Panc1 (cell line): ENCODE measurements around the gene VWF. TPM values are rescaled to one million over a fixed set of nuclear protein-coding genes. Genes with fewer than 3 reads are reported as not detected.
"Not testable (repeated sequence)": the region's sequence is repeated elsewhere in the genome, so short reads cannot be mapped to it uniquely, and the experiment has no call there.

Source experiments
- ATAC-seq: fragments of 200-7000 bp; cut with Tn5 transposase; 2 replicates; pipeline ENCODE4 v1.9.1; 2020; ENCODE audit warnings: mild to moderate bottlenecking, moderate library complexity
- BruUV-seq: library from RNA; stranded (reverse); fragments of 400-500 nt; replicated peaks from 2 replicates; lab custom pipeline; 2021; lab: Mats Ljungman, UMichigan
- CTCF ChIA-PET: fragments of 300-600 bp; sonication (Branson Sonifier 250); formaldehyde crosslinking; loops from one replicate; lab custom pipeline; 2022; ENCODE audit warnings: antibody characterized with exemption; lab: Charles Lee
- POLR2A ChIA-PET: fragments of 300-600 bp; sonication (Branson Sonifier 250); formaldehyde crosslinking; loops from one replicate; lab custom pipeline; 2022; ENCODE audit warnings: antibody characterized with exemption; lab: Charles Lee
- DNase-seq: peaks from one replicate; pipeline ENCODE4 v3.0.0-alpha.2; 2010; ENCODE audit warnings: low read depth, low spot score
- H3K27ac ChIP-seq: 2 replicates; pipeline ENCODE4 v1.5.1; 2011; ENCODE audit warnings: mild to moderate bottlenecking, low read length, inconsistent platforms
- H3K27me3 ChIP-seq: fragments of 200-500 bp; sonication (Bioruptor generic); 2 replicates; pipeline ENCODE4 v1.6.0; 2014; ENCODE audit warnings: low read length, inconsistent platforms; ENCODE audit not compliant: control insufficient read depth, insufficient read depth
- H3K36me3 ChIP-seq: fragments of 200-500 bp; sonication (Bioruptor generic); 2 replicates; pipeline ENCODE4 v1.5.1; 2014; ENCODE audit warnings: inconsistent platforms, mild to moderate bottlenecking, low read length, moderate library complexity; ENCODE audit not compliant: control insufficient read depth, insufficient read depth
- H3K4me1 ChIP-seq: 2 replicates; pipeline ENCODE4 v1.5.1; 2011; ENCODE audit warnings: inconsistent platforms, mild to moderate bottlenecking, low read length, moderate library complexity; ENCODE audit not compliant: control insufficient read depth, insufficient read depth
- H3K4me3 ChIP-seq, 2 experiments: 2 replicates each; pipeline ENCODE4 v1.5.1; 2011 to 2012; ENCODE audit warnings: low read depth in 2 of 2, low read length in 2 of 2, mild to moderate bottlenecking in 2 of 2, inconsistent platforms in 1 of 2, moderate library complexity in 1 of 2
- H3K9me3 ChIP-seq: fragments of 200-500 bp; sonication (Bioruptor generic); 2 replicates; pipeline ENCODE4 v1.5.1; 2014; ENCODE audit warnings: low read depth, mild to moderate bottlenecking, inconsistent platforms, low read length, moderate library complexity; ENCODE audit not compliant: control insufficient read depth, insufficient read depth
- POLR2AphosphoS5 ChIP-seq: IDR thresholded peaks from 2 replicates; pipeline ENCODE4 v1.6.1; 2012; ENCODE audit warnings: mild to moderate bottlenecking, low read depth, low read length, moderate library complexity
- REST ChIP-seq, 2 experiments: IDR thresholded peaks; 2 replicates each; pipeline ENCODE4 v1.6.1; 2011 to 2012; ENCODE audit warnings: low read depth in 2 of 2, control low read depth in 1 of 2, low read length in 1 of 2, mild to moderate bottlenecking in 1 of 2, moderate library complexity in 1 of 2; ENCODE audit not compliant: insufficient read depth in 1 of 2
- SIN3A ChIP-seq: IDR thresholded peaks from 2 replicates; pipeline ENCODE4 v1.6.1; 2012; ENCODE audit warnings: low read depth, mild to moderate bottlenecking, low read length, moderate library complexity, borderline replicate concordance; ENCODE audit not compliant: insufficient read depth
- TCF7L2 ChIP-seq: IDR thresholded peaks from 2 replicates; pipeline ENCODE4 v1.6.1; 2011; ENCODE audit warnings: mild to moderate bottlenecking, low read depth, low read length, inconsistent platforms
- in situ Hi-C: cut with HindIII; loops from 2 replicates; pipeline ENCODE4 v1.10.0; 2016; ENCODE audit warnings: low sequenced_read_pairs, low pct_unique_long_range_greater_than_20kb
- intact Hi-C: fragments of 100-400 bp; cut with micrococcal nuclease; formaldehyde crosslinking; loops from one replicate; pipeline ENCODE4 v1.10.0; 2022; ENCODE audit not compliant: unreplicated experiment
- total RNA-seq: library from RNA; stranded (reverse); gene quantifications from one replicate; pipeline ENCODE4 v1.2.1, GENCODE V29; 2021; ENCODE audit not compliant: unreplicated experiment
- TF ChIP-seq, protein P1 (sequence below): fragments of 450-650 bp; IDR thresholded peaks from 2 replicates; pipeline ENCODE4 v1.5.1; 2017; ENCODE audit warnings: mild to moderate bottlenecking

VWF gene
- total RNA-seq, 1 experiment from 2014 or later: 0.31 TPM

- intact Hi-C loops, H3K4me1 ChIP-seq, ATAC-seq, CTCF ChIA-PET, H3K27ac ChIP-seq, DNase-seq, H3K36me3 ChIP-seq, H3K27me3 ChIP-seq, POLR2A ChIA-PET, BruUV-seq, H3K9me3 ChIP-seq, in situ Hi-C loops, H3K4me3 ChIP-seq: not testable (repeated sequence)
Observed at GRCh38 chr12:6141731-6142367, 17.4 kb upstream of the VWF start.

- ATAC-seq (no peak), DNase-seq (no peak)
- no peak overlapping the region for H3K27ac ChIP-seq
- no TSS peak for BruUV-seq
- H3K9me3 ChIP-seq: no peaks in the 10 kb centered on the region
- ChIA-PET POLR2A (no interaction called here), CTCF (no interaction called here)
- in situ Hi-C loops: no loop called here
- H3K36me3 ChIP-seq: no peaks in the 10 kb centered on the region
- intact Hi-C loops: no loop called here
- no peaks in the 10 kb centered on the region for H3K4me1 ChIP-seq
- H3K4me3 ChIP-seq: no peak overlapping the region
- H3K27me3 ChIP-seq: no peaks in the 10 kb centered on the region
- TF ChIP-seq POLR2AphosphoS5 (no peak), TCF7L2 (no peak), REST (IDR thresholded peaks at IDR 0.05; ENCODE audit: insufficient read depth in 1 of 2, low read depth in 2 of 2, low read length in 1 of 2) (no peak), SIN3A (no peak)
- TF ChIP-seq, protein P1, sequence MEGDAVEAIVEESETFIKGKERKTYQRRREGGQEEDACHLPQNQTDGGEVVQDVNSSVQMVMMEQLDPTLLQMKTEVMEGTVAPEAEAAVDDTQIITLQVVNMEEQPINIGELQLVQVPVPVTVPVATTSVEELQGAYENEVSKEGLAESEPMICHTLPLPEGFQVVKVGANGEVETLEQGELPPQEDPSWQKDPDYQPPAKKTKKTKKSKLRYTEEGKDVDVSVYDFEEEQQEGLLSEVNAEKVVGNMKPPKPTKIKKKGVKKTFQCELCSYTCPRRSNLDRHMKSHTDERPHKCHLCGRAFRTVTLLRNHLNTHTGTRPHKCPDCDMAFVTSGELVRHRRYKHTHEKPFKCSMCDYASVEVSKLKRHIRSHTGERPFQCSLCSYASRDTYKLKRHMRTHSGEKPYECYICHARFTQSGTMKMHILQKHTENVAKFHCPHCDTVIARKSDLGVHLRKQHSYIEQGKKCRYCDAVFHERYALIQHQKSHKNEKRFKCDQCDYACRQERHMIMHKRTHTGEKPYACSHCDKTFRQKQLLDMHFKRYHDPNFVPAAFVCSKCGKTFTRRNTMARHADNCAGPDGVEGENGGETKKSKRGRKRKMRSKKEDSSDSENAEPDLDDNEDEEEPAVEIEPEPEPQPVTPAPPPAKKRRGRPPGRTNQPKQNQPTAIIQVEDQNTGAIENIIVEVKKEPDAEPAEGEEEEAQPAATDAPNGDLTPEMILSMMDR: no peak
Observed at GRCh38 chr12:6140651-6141447, 16.4 kb upstream of the VWF start.

GRCh38 chr12:6135071-6135470 is 10.6 kb upstream of the VWF start:
- Histone ChIP-seq H3K27me3 (no peaks in the 10 kb centered on the region), H3K4me3 (no peak overlapping the region), H3K4me1 (no peaks in the 10 kb centered on the region), H3K36me3 (no peaks in the 10 kb centered on the region), H3K9me3 (no peaks in the 10 kb centered on the region), H3K27ac (no peak overlapping the region)
- no peak for ATAC-seq
- BruUV-seq: no TSS peak
- POLR2A ChIA-PET: no interaction called here
- TF ChIP-seq TCF7L2 (no peak), POLR2AphosphoS5 (no peak), REST (IDR thresholded peaks at IDR 0.05; ENCODE audit: insufficient read depth in 1 of 2, low read depth in 2 of 2, low read length in 1 of 2) (no peak), SIN3A (no peak)
- TF ChIP-seq, protein P1: no peak
- DNase-seq: no peak
- intact Hi-C loops (no loop called here), in situ Hi-C loops (no loop called here)
- CTCF ChIA-PET: no interaction called here
